Measurements from ENCODE around the gene SLC19A1.

Gene SLC19A1

GRCh38 chr21:45449658-45450422, 92.4 kb downstream of the SLC19A1 start:
- no peak for DNase-seq

- DNase-seq, result no peak
Measured at GRCh38 chr21:45448810-45449657, 93.2 kb downstream of the SLC19A1 start.

GRCh38 chr21:45448283-45448809, 93.9 kb downstream of the SLC19A1 start:
- no peak for DNase-seq

Measured in activated effector memory CD4-positive, alpha-beta T cell treated with Interleukin-2 at 50 U/mL for 16 hours (primary cell).